Retina (tissue), 1 donor: ENCODE measurements around the gene SLC25A5.
A peak's percentile ranks its signal among the peaks of the same experiment; 100 is the strongest.
"Not testable (repeated sequence)": the region's sequence is repeated elsewhere in the genome, so short reads cannot be mapped to it uniquely, and the experiment has no call there.

Experiments
- DNase-seq: peaks from one replicate; pipeline ENCODE4 v3.0.0-alpha.2; 2016

SLC25A5 gene

DNA sequence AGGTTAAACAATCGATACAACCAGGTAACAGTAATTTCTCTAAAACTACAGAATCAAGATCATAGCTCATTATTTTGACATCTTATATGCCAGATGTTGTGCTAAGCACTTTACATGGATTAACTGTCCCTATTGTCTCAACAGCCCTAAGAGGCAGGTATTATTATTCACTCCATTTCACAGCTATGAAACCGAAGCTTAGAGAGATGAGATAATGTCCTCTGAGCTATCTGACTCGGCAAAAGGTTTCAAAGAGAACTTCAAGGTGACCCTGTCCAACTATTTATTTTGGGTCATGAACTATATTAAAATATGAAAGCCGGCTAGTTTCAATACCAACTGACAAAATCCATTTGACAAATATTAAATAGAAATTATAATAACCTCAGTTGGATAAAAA lies 10.3 kb downstream of the SLC25A5 start:
- no peak for DNase-seq

DNA sequence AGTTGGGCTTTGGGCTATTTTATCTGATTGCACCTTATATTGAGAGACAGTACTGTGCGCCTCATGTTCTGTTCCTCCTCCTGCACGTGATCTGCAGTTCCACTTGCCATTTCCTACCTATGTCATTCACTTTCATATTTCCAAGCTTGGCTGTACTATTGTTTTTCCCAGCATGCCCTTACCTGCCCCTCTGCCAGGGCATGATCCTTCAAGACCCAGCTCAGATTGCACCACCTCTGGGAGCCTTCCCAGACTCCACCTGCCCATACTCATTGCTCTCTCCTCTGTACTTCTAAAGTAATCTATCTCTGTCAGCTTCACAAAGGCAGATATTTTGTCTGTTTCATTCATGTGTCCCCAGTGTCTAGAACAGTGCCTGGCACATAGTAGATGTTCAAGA lies 11.6 kb downstream of the SLC25A5 start:
- DNase-seq: no peak

- DNase-seq: no peak
Measured at GRCh38 chrX:119481323-119481801, 13.1 kb downstream of the SLC25A5 start.

DNA sequence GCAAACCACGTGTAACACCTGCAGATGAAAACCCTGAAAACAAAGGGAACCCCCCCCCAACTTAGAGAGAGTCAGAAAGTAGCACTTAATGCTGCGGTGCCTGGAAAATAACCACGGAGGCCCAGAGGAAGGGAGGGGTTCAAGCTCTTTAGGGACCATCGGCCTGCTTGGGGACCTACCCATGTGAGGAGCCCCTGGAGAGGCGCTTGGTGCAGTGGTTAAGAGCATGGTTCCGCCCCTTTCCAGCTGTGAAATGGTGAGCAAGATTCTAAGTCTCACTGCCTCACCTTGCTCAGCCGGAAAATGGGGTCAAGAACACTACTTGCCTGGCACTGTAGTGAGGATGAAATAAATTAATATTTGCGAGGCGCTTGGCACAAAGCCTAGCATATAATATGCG lies 13.8 kb downstream of the SLC25A5 start:
- no peak for DNase-seq

DNA sequence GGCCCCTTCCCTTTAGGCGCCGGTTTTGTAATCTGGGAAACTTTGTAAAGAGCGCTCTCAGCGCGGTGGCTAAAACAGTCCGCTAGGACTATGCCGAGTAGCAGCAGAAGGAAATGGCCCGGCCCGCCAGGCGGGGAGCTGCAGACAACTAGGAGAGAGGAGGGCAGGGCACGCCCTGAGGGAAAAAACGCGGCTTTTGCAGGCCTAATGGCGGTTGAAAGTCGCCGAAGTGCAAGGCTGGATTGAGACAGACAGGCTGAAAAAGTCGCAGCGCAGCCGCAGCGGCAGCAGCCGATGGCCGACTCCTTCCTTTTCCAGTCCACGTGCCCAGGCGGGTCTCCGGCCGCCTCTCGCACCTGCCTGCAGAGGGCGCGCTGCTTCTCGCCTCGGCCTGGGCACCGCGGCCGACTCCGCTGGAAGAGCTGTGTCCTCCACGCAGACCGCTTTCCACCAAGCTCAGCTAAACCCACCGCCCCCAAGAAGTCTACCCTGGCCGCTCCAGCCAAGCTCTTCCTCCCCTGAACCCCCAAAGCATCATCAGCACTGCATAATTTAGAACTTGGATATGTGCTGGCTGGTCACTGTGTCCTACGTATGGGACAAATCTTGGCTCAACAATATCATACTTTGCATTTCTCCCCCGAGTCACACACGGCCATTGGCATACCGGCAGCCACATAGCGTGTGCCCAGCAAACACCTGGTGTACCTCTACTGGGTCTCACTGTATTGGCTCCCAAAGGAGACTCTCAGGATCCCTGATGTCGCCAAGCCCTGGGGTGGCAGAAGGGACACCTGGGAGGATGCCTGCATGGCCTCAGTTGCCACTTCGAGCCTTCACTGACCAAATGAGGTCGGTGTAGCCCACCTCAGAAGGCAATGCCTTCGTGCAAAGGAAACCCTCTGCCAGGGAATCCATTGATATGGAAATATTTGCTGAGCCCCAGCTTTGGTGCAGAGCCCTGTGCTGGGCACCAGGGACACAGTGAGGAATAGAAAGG lies 14.5 kb downstream of the SLC25A5 start:
- DNase-seq: peak; percentile 76

- DNase-seq: no peak
Measured at GRCh38 chrX:119486745-119487144, 18.5 kb downstream of the SLC25A5 start.

GRCh38 chrX:119487766-119488165 lies 19.5 kb downstream of the SLC25A5 start:
- DNase-seq: not testable (repeated sequence)

GRCh38 chrX:119488749-119489148 lies 20.5 kb downstream of the SLC25A5 start:
- DNase-seq: peak; percentile 38

- DNase-seq: no peak
Measured at GRCh38 chrX:119489212-119490074, 21.2 kb downstream of the SLC25A5 start.

GRCh38 chrX:119492463-119492862 lies 24.2 kb downstream of the SLC25A5 start:
- DNase-seq: no peak

- not testable (repeated sequence) for DNase-seq
Measured at GRCh38 chrX:119493851-119494495, 25.7 kb downstream of the SLC25A5 start.

DNA sequence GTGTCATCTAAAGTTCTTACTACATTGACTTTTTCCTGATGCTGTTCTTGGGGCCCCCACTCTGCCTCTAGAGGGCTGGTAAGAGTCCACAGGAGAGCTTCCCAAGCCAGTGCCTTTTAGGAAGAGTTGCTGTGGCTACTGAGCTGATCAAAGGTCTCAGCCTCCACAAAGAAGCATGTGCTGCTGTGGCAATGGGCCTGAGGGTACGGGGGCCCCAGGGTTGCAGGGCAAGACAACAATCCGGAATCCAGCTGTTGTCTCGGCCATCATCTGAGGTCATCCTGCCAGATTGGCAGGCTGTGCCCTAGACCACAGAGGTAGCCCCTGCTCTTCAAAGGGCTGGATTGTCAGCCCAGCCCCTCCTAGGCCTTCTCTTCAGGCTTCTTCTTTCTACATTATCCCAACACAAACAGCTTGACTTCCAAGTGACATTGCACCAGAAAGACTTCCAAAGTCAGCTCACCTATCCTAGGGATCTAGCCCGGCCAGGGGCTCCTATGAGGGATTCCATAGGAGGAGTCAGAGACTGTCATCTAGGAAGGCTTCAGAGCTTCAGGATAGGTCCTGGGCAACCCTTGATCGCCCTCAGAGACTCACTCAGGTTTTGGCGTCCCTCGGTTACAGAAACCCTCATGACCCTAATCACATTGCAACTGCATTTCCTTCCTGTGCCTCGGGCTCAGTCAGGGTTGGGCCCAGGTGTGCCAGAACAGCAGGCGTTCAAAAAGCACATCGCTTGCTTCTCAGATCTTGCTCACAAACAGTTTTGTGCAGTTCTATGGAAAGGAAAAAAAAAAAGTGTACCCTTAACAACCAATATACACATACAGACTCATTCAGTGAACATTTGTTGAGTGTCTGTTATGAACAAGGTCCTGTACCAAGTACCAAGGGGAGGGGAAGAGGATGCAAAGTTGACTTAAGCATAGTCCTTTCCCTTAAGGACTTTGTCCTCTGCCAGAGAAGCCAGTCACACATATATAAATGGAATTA lies 27.8 kb downstream of the SLC25A5 start:
- no peak for DNase-seq

DNA sequence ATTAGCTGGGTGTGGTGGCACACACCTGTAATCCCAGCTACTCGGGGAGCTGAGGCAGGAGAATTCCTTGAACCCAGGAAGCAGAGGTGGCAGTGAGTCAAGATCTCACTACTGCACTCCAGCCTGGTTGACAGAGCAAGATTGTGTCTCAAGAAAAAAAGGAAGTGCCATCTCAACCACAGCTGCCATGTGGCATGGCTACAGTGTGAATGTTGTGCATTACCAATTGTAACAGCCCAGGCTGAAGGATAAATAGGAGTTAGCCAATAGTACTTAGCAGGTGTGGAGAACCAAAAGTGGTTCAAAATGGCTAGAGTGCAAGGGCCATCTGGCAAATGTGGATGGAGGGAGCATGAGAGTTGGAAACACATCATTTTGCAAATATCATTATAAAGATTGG lies 28.9 kb downstream of the SLC25A5 start:
- DNase-seq: no peak

- no peak for DNase-seq
Measured at GRCh38 chrX:119500061-119500800, 32.0 kb downstream of the SLC25A5 start.

GRCh38 chrX:119501511-119502148 lies 33.4 kb downstream of the SLC25A5 start:
- no peak for DNase-seq

DNA sequence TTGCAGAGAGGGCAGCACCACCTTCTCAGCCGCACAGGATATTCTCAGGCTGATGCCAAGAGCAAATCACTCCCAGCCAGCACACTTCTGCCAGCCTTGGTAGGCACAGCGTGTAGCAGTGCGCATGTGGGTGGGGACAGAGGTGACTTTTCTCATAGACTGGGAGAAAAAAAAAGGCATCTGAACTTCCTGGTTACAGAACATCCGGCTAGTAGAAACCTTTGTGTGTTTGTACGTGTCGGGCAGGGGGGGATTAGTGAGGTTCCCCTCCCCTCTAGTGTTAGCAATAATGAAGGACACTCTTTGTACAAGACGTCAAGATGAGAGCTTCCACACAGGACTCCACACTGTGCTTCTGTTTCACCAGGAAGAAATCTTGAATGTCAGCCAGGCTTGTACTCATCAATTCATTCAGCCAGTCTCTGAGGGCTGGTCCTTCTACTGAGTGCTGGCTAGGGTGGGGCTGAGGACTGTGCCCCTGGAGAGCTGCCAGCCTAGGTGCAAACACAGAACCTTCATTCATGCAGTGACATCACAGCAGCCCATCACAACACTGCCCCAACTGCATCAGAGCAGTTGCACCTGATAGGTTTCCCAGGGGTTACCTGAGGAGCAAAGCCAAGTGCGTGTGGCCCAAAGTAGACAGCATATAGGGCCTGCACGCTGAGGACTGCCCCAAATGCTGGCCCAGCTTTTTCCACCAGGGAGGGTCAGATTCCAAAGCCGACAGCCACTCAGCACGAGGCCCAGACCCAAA lies 34.7 kb downstream of the SLC25A5 start:
- DNase-seq: no peak

DNA sequence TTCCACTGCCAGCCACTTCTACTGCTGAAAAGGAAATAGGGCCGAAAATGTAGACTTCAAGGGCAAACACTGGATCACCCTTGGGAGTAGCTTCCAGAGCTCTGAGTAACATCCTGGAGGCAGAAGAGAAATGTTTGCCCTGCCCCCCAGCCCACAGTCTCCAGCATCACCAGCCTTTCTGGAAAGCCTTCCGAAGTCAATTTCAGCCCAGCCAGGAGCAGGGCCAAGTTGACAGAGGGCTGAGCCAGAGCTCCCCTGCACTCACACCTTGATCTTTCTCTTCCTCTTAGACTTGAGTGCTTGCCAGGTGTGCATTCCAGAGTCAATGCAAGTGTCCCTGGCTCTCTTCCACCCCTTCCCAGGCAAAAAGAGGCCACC lies 35.2 kb downstream of the SLC25A5 start:
- DNase-seq: no peak

GRCh38 chrX:119505145-119505544 lies 36.9 kb downstream of the SLC25A5 start:
- DNase-seq: not testable (repeated sequence)

DNA sequence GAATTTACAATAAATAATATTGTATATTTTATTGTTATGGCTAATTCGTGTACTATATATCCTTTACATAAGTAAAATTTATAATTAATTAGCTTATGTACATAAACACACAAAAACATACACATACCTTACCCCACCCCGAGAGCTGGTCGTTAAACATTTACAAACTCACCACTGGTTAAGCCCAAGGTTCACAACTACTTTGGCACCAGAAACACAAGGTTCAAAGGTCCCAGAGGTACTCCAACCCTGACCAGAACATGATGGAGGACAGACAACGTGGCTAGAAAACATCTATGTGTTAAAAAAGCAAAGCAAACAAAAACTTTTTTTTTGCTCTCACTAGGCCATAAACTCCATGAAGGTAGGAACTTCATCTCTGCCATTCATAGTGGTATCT lies 37.7 kb downstream of the SLC25A5 start:
- no peak for DNase-seq

- DNase-seq: no peak
Measured at GRCh38 chrX:119507206-119507605, 39.0 kb downstream of the SLC25A5 start.
